Measurements from ENCODE around the gene ACACB.

The ACACB gene

DNA sequence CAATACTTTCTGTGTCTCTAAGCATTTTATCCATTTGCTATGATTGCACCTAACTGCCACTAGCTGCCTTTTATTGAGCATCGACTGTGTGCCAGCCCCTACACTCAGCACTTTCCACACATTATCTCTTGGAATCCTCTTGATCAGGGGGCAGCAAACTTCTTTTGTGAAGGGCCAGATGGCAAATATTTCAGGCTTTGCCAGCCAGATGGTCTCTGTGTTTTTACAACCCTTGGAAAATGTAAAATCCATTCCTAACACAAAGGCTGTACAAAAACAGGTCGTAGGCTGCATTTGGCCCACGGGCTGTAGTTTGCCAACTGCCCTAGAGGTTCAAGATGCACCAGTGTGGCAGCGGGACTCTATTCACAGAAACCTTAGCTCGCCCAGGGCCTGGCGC is 173.2 kb downstream of the ACACB start:
- CTCF ChIA-PET: no interaction called here
- peaks cover 49% of the 10 kb centered on the region for H3K27me3 Mint-ChIP-seq
- H3K36me3 Mint-ChIP-seq: no peaks in the 10 kb centered on the region
- DNase-seq: no peak
- H3K27ac Mint-ChIP-seq: no peak overlapping the region
- no peaks in the 10 kb centered on the region for H3K4me1 Mint-ChIP-seq
- no peaks in the 10 kb centered on the region for H3K9me3 Mint-ChIP-seq
- H3K4me3 Mint-ChIP-seq: no peak overlapping the region

DNA sequence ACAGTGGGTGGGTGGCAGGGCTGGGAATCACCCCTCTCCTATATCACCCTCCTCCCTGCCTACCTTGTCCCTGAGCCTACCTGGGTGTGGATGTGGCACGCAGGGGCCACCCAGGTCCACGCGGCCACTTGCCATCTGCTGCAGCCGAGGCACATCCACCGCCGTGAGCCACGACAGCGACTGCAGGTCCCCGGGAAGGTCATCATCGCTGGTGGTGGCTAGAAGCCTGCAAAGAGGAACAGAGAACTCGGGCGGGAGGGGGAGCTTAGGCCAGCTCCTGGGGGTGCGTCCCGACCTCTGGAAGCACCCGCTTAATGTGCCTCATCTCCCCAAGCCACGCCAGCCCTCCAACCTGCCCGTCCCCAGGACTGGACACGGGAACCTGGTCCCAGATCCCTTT is 173.7 kb downstream of the ACACB start:
- H3K27me3 Mint-ChIP-seq: peaks cover 52% of the 10 kb centered on the region

DNA sequence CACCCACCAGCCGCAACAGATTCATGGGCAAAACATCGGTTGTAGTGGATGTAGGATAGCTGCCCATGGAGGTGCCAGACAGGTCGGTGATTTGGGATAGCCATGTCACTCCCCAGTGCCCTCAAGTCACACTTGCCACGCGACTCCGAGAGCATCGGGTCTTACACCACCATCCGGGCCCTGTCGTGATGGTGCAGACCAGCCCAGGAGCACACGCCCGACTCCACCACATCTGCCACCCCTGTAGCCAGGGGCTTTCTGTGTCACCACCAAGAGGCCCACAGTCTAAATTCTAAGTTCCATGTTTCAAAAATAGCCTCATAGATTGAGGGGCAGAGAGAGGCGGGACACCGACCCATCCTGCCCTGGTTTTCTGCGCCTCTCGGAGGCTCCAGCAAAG is 174.7 kb downstream of the ACACB start:
- Mint-ChIP-seq H3K27me3 (peaks cover 56% of the 10 kb centered on the region), H3K36me3 (no peaks in the 10 kb centered on the region), H3K9me3 (no peaks in the 10 kb centered on the region), H3K4me1 (no peaks in the 10 kb centered on the region), H3K27ac (no peak overlapping the region), H3K4me3 (no peak overlapping the region)
- DNase-seq: no peak
- CTCF ChIA-PET: no interaction called here

More for the DNA sequence above, 173.7 kb downstream of the ACACB start:
- CTCF ChIA-PET: no interaction called here
- no peak for DNase-seq
- Mint-ChIP-seq H3K4me1 (no peaks in the 10 kb centered on the region), H3K9me3 (no peaks in the 10 kb centered on the region), H3K4me3 (no peak overlapping the region), H3K36me3 (no peaks in the 10 kb centered on the region), H3K27ac (no peak overlapping the region)

DNA sequence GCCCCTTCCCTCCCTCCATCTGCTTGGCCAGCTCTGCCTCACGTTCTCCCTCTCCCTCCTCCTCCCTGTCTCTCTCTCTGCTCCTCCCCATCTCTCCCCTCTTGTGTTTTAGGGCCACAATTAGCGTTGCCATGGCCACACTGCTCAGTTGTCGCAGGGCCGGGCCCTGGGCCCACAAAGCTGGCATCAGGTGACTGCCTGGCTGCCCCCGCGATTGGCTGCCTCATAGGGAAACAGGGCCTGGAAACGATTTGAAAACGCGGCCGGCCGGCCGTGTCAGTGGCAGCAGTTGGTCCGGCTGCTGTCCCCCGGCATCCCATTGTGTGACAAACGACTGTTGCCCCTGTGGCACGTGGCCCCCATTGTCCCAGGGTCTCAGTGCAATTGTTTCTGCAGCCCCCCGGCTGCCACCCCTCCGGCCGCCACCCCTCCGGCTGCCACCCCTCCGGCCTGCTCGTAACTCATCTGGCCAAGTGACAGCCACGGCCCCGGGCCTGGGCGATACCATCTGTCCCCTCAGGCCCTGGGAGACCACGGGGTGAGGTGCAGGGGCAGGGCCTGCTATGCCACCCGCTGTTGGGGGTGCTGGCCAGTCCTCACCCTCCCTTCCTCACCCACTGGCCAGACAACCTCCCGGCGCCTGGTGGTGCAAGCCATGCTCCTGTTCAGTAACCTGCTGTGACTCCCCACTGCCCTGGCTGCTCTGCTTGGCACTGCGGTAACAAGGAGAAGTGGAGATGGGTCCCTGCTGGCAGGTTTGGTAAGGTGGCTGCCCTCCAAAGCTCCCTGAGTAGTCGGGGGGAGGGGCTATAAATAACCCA is 175.3 kb downstream of the ACACB start:
- H3K9me3 Mint-ChIP-seq: no peaks in the 10 kb centered on the region
- H3K27ac Mint-ChIP-seq: no peak overlapping the region
- H3K4me1 Mint-ChIP-seq: no peaks in the 10 kb centered on the region
- no peak for DNase-seq
- peaks cover 56% of the 10 kb centered on the region for H3K27me3 Mint-ChIP-seq
- no peak overlapping the region for H3K4me3 Mint-ChIP-seq
- no peaks in the 10 kb centered on the region for H3K36me3 Mint-ChIP-seq
- CTCF ChIA-PET: interaction anchor here (0.9 kb wide), 1 partner anchor 83 kb away, joined by 3 read pairs; no protein-coding TSS in a partner anchor

DNA sequence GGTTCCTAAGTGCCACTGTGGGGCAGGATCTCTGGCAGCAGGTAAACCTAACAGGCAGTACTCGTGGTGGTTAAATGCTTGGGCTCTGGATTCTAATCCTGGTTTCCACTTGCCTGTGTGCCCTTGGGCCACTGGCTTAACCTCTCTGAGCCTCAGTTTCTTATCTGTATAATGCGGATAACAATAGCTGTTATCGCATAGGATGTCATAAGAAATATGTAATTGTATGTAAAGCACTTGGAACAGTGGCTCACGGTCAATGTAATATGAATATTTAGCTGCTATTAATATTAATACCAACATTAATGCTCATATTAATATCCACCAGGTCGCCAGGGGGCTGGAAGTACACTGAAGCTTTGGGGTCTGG is 175.9 kb downstream of the ACACB start:
- DNase-seq: no peak
- Mint-ChIP-seq H3K27me3 (peaks cover 56% of the 10 kb centered on the region), H3K36me3 (no peaks in the 10 kb centered on the region), H3K9me3 (no peaks in the 10 kb centered on the region), H3K27ac (no peak overlapping the region), H3K4me1 (no peaks in the 10 kb centered on the region), H3K4me3 (no peak overlapping the region)
- CTCF ChIA-PET: interaction anchor here (0.9 kb wide), 1 partner anchor 83 kb away, joined by 3 read pairs; no protein-coding TSS in a partner anchor

- Mint-ChIP-seq H3K27ac (no peak overlapping the region), H3K27me3 (peaks cover 52% of the 10 kb centered on the region), H3K9me3 (no peaks in the 10 kb centered on the region), H3K36me3 (no peaks in the 10 kb centered on the region), H3K4me3 (no peak overlapping the region), H3K4me1 (no peaks in the 10 kb centered on the region)
- peak; percentile 4 for DNase-seq
- CTCF ChIA-PET: no interaction called here
These were observed 176.7 kb downstream of the ACACB start for GRCh38 chr12:109293106-109293505.

DNA sequence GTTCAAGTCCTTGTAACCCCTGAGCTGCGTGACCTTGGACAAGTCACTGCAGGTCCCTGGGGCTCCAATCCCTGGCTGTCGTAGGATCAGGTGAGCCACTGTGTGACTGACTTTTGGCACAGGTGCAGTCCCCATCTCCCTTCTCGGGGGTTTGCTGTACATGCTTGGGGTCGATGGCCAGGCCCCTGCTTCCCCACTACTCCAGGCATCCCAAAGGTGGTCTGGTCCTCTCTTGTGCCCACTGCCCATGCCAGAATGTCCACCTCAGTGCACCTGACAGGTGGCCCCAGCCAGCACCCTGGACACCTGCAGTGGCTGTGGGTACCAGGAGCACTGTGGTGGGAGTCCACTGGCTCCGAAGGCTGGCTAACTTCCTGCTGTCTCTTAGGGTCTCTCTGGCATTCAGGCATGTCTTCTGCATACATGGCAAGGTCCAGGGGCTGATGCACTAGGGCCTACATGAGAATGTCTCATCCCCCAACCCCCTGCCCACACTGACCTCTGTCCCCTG is 178.0 kb downstream of the ACACB start:
- Mint-ChIP-seq H3K36me3 (no peaks in the 10 kb centered on the region), H3K27ac (no peak overlapping the region), H3K27me3 (peaks cover 52% of the 10 kb centered on the region), H3K4me3 (no peak overlapping the region), H3K9me3 (no peaks in the 10 kb centered on the region), H3K4me1 (no peaks in the 10 kb centered on the region)
- DNase-seq: peak; percentile 5
- CTCF ChIA-PET: no interaction called here

GRCh38 chr12:109295764-109296425 is 179.5 kb downstream of the ACACB start:
- Mint-ChIP-seq H3K4me3 (no peak overlapping the region), H3K9me3 (no peaks in the 10 kb centered on the region), H3K27me3 (peaks cover 46% of the 10 kb centered on the region), H3K4me1 (no peaks in the 10 kb centered on the region), H3K36me3 (no peaks in the 10 kb centered on the region), H3K27ac (peak overlapping the region; percentile 52)
- CTCF ChIA-PET: no interaction called here
- peak; percentile 13 for DNase-seq

DNA sequence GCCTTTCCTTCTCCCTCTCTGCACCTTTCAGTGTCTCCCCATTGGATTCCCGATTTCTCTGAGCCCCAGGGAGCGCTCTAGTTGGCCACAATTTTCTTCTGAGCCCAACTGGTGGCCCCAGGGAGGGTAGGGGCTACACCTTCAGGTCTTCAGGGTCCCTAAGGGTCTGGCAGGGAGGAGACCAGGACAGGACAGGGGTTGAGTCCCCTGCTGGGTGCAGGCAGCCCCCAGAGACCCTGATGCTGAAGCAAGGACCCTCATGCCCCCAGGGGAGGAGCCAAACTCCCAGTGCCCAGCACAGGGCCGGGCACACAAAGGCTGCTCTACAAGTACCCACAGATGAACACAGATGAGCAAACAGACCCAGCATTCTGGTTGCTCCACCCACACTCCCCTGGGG is 180.0 kb downstream of the ACACB start:
- Mint-ChIP-seq H3K4me3 (no peak overlapping the region), H3K4me1 (no peaks in the 10 kb centered on the region), H3K36me3 (no peaks in the 10 kb centered on the region), H3K9me3 (no peaks in the 10 kb centered on the region), H3K27ac (no peak overlapping the region), H3K27me3 (peaks cover 46% of the 10 kb centered on the region)
- DNase-seq: peak; percentile 8
- CTCF ChIA-PET: no interaction called here

- Mint-ChIP-seq H3K27ac (no peak overlapping the region), H3K36me3 (no peaks in the 10 kb centered on the region), H3K27me3 (peaks cover 33% of the 10 kb centered on the region), H3K4me1 (no peaks in the 10 kb centered on the region), H3K4me3 (no peak overlapping the region), H3K9me3 (no peaks in the 10 kb centered on the region)
- no peak for DNase-seq
- CTCF ChIA-PET: interaction anchor here (0.6 kb wide), 1 partner anchor 73 kb away, joined by 3 read pairs; no protein-coding TSS in a partner anchor
These were observed 183.5 kb downstream of the ACACB start for GRCh38 chr12:109299849-109300248.

DNA sequence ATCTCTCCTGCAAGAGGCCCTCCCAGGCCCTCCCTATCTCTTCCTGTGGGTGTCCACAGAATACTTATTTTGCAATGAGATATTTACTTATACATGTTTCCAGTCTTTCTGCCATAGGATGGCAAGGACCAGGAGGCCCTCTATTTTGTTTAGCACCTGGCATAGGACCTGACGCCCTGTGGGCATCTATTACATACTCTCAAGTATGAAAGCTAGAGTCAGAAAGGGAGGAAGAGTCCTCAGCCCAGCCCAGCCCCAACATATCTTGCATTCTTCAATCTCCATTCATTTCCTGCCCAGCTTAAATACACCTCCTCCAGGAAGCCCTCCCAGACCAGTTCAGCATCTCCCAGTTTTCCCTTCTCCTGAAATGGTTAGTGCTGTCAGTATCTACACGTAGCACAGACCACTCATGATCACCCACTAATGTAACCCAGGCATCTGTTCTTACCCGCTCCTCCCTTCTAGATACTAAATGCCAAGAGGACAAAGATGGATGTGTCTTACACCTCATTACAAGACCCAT is 185.3 kb downstream of the ACACB start:
- peaks cover 47% of the 10 kb centered on the region for H3K27me3 Mint-ChIP-seq
- CTCF ChIA-PET: interaction anchor here (0.6 to 1.6 kb wide), 2 partner anchors 20 to 1909 kb away, joined by 3 read pairs; no protein-coding TSS in a partner anchor
- no peaks in the 10 kb centered on the region for H3K9me3 Mint-ChIP-seq
- H3K4me1 Mint-ChIP-seq: no peaks in the 10 kb centered on the region
- no peak overlapping the region for H3K27ac Mint-ChIP-seq
- no peaks in the 10 kb centered on the region for H3K36me3 Mint-ChIP-seq
- H3K4me3 Mint-ChIP-seq: no peak overlapping the region
- DNase-seq: no peak

- CTCF ChIA-PET: interaction anchor here (0.6 to 1.6 kb wide), 3 partner anchors 10 to 1908 kb away, joined by 3 to 4 read pairs (median 3); no protein-coding TSS in a partner anchor
- Mint-ChIP-seq H3K4me3 (no peak overlapping the region), H3K36me3 (no peaks in the 10 kb centered on the region), H3K9me3 (no peaks in the 10 kb centered on the region), H3K4me1 (no peaks in the 10 kb centered on the region), H3K27me3 (peaks cover 54% of the 10 kb centered on the region), H3K27ac (no peak overlapping the region)
- no peak for DNase-seq
These were observed 186.0 kb downstream of the ACACB start for GRCh38 chr12:109302358-109302757.

GRCh38 chr12:109302770-109303169 is 186.4 kb downstream of the ACACB start:
- Mint-ChIP-seq H3K27me3 (peaks cover 58% of the 10 kb centered on the region), H3K4me3 (no peak overlapping the region), H3K36me3 (no peaks in the 10 kb centered on the region), H3K4me1 (no peaks in the 10 kb centered on the region), H3K27ac (no peak overlapping the region), H3K9me3 (no peaks in the 10 kb centered on the region)
- no peak for DNase-seq
- CTCF ChIA-PET: interaction anchor here (1.1 to 1.6 kb wide), 2 partner anchors 9 to 19 kb away, joined by 3 to 4 read pairs; no protein-coding TSS in a partner anchor

GRCh38 chr12:109304485-109304884 is 188.1 kb downstream of the ACACB start:
- H3K36me3 Mint-ChIP-seq: peaks cover 2% of the 10 kb centered on the region
- H3K27me3 Mint-ChIP-seq: peaks cover 75% of the 10 kb centered on the region
- H3K4me1 Mint-ChIP-seq: peaks cover 2% of the 10 kb centered on the region
- no peak overlapping the region for H3K4me3 Mint-ChIP-seq
- no peaks in the 10 kb centered on the region for H3K9me3 Mint-ChIP-seq
- H3K27ac Mint-ChIP-seq: no peak overlapping the region
- no peak for DNase-seq
- CTCF ChIA-PET: no interaction called here

All from activated naive CD4-positive, alpha-beta T cell treated with anti-CD3 and anti-CD28 coated beads, Interleukin-2, amount 10 ng/mL, durations not matched to agents 7 days and 5 days (primary cell).